ENCODE results near the gene GPC1.

Gene GPC1

GRCh38 chr2:240502430-240503121 lies 67.1 kb downstream of the GPC1 start:
- no peak for DNase-seq
- Histone ChIP-seq H3K27me3 (replicated peaks) (no peaks in the 10 kb centered on the region), H3K36me3 (replicated peaks) (no peaks in the 10 kb centered on the region), H3K4me3 (ENCODE audit: low read depth, low read length) (no peak overlapping the region), H3K27ac (no peak overlapping the region)
- TF ChIP-seq, protein P1, sequence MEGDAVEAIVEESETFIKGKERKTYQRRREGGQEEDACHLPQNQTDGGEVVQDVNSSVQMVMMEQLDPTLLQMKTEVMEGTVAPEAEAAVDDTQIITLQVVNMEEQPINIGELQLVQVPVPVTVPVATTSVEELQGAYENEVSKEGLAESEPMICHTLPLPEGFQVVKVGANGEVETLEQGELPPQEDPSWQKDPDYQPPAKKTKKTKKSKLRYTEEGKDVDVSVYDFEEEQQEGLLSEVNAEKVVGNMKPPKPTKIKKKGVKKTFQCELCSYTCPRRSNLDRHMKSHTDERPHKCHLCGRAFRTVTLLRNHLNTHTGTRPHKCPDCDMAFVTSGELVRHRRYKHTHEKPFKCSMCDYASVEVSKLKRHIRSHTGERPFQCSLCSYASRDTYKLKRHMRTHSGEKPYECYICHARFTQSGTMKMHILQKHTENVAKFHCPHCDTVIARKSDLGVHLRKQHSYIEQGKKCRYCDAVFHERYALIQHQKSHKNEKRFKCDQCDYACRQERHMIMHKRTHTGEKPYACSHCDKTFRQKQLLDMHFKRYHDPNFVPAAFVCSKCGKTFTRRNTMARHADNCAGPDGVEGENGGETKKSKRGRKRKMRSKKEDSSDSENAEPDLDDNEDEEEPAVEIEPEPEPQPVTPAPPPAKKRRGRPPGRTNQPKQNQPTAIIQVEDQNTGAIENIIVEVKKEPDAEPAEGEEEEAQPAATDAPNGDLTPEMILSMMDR (IDR thresholded peaks at IDR 0.05; ENCODE audit: low read depth, low read length, missing control alignments), result no peak
- in situ Hi-C loops (cut with HindIII; ENCODE audit: low pct_ligation_motif_present, low sequenced_read_pairs), result no loop called here

- Histone ChIP-seq H3K27me3 (replicated peaks) (no peaks in the 10 kb centered on the region), H3K27ac (no peak overlapping the region), H3K36me3 (replicated peaks) (no peaks in the 10 kb centered on the region), H3K4me3 (ENCODE audit: low read depth, low read length) (no peak overlapping the region)
- DNase-seq, result no peak
- TF ChIP-seq, protein P1 (IDR thresholded peaks at IDR 0.05; ENCODE audit: low read depth, low read length, missing control alignments), result no peak
- in situ Hi-C loops (cut with HindIII; ENCODE audit: low pct_ligation_motif_present, low sequenced_read_pairs), result no loop called here
Measured at GRCh38 chr2:240503375-240503774, 67.9 kb downstream of the GPC1 start.

DNA sequence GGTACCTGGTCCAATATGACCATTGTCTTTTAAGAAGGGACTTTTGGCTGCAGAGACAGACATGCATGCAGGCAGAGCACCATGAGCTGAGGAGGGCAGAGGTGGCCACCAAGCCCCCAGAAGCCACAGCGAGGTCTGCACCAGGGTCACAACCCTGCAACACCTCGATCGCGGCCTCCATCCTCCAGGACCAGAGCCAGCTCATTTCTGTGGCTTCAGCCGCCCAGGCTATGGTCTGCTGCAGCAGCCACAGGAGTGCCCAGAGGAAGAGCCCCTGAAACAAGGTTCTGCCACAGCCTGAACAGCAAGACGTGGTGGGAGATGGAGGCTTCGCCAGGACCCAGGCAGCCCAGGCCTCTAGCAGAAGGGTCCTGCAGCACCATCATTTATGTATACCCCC lies 68.4 kb downstream of the GPC1 start:
- in situ Hi-C loops (cut with HindIII; ENCODE audit: low pct_ligation_motif_present, low sequenced_read_pairs), result no loop called here
- DNase-seq, result no peak
- no peaks in the 10 kb centered on the region for H3K27me3 ChIP-seq (replicated peaks)
- TF ChIP-seq, protein P1 (IDR thresholded peaks at IDR 0.05; ENCODE audit: low read depth, low read length, missing control alignments), result no peak
- H3K4me3 ChIP-seq (ENCODE audit: low read depth, low read length), result no peak overlapping the region
- no peak overlapping the region for H3K27ac ChIP-seq
- no peaks in the 10 kb centered on the region for H3K36me3 ChIP-seq (replicated peaks)

GRCh38 chr2:240505910-240506309 lies 70.4 kb downstream of the GPC1 start:
- Histone ChIP-seq H3K36me3 (replicated peaks) (no peaks in the 10 kb centered on the region), H3K4me3 (ENCODE audit: low read depth, low read length) (no peak overlapping the region), H3K27ac (no peak overlapping the region), H3K27me3 (replicated peaks) (no peaks in the 10 kb centered on the region)
- in situ Hi-C loops (cut with HindIII; ENCODE audit: low pct_ligation_motif_present, low sequenced_read_pairs), result no loop called here
- no peak for DNase-seq
- TF ChIP-seq, protein P1 (IDR thresholded peaks at IDR 0.05; ENCODE audit: low read depth, low read length, missing control alignments), result no peak

DNA sequence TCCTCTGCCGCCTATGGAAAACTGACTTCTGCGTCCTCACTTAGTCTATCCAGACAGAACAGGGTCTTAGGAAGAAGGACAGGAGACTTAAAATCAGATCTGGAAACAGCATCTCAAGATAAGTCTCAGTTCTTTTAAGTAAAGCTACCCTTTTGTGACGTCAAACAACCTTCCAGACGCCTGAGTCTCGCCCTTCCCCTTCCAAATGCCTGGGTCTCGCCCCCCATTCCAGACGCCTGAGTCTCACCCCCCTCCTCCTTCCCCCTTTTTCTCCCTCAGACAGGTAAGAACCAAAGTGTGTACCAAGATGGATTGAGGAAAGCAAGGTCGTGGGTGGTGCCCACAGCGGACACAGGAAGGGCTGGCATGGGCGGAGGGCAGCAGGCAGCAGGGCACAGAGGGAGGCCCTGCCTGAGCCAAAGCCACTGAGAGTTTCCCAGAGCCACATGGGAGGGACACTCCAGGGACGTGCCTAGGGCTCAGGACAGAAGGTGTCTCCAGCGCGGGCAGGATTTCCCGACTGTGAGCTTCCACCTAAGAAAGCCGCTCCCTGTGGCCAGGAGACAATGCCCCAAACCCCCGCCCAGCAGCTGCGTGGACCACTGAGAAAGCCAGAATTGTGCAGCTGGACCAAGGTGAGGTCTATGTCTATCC lies 71.1 kb downstream of the GPC1 start:
- in situ Hi-C loops (cut with HindIII; ENCODE audit: low pct_ligation_motif_present, low sequenced_read_pairs), result no loop called here
- H3K4me3 ChIP-seq (ENCODE audit: low read depth, low read length), result no peak overlapping the region
- H3K36me3 ChIP-seq (replicated peaks), result no peaks in the 10 kb centered on the region
- TF ChIP-seq, protein P1 (IDR thresholded peaks at IDR 0.05; ENCODE audit: low read depth, low read length, missing control alignments), result no peak
- no peak for DNase-seq
- H3K27me3 ChIP-seq (replicated peaks), result no peaks in the 10 kb centered on the region
- H3K27ac ChIP-seq, result no peak overlapping the region

Data from brain microvascular endothelial cell (primary cell).